Activated naive CD4-positive, alpha-beta T cell treated with anti-CD3 and anti-CD28 coated beads, Interleukin-2, amount 50 U/mL, for 72 hours (primary cell): ENCODE data around the gene KCTD20. TPM values are rescaled to one million over a fixed set of nuclear protein-coding genes. Genes with fewer than 3 reads are reported as not detected.

Source experiments
- ATAC-seq, 2 donors: fragments of 150-1000 bp; cut with Tn5 transposase; 2 replicates each; pipeline ENCODE4 v1.10.0; 2021; ENCODE audit warnings: mild to moderate bottlenecking in 2 of 2, moderate library complexity in 2 of 2
- DNase-seq, 2 donors: peaks; one replicate each; pipeline ENCODE4 v3.0.0; 2021 to 2022; ENCODE audit warnings: low spot score in 2 of 2
- H3K27ac Mint-ChIP-seq, 2 donors: one replicate each; pipeline ENCODE4 v1.8.0; 2022; ENCODE audit warnings: mild to moderate bottlenecking in 2 of 2, mixed read lengths in 2 of 2
- H3K36me3 Mint-ChIP-seq, 2 donors: one replicate each; pipeline ENCODE4 v1.8.0; 2022; ENCODE audit warnings: mixed read lengths in 2 of 2
- H3K9me3 Mint-ChIP-seq, 2 donors: one replicate each; pipeline ENCODE4 v1.8.0; 2022; ENCODE audit warnings: mixed read lengths in 2 of 2
- total RNA-seq, 2 donors: library from RNA; stranded (reverse); gene quantifications; one replicate each; pipeline ENCODE4 v1.2.3, GENCODE V29; 2022

Gene KCTD20
- total RNA-seq, 2 donors from 2014 or later: 28.9 to 54.8 TPM

GRCh38 chr6:36536873-36537547 is 94.2 kb downstream of the KCTD20 start:
- Mint-ChIP-seq H3K27ac (peak overlapping the region in 1 of 2 donors; percentile 32), H3K36me3 (peaks cover 0 to 55% of the 10 kb centered on the region in 2 donors), H3K9me3 (no peaks in the 10 kb centered on the region)
- DNase-seq (no peak), ATAC-seq (no peak)

GRCh38 chr6:36539814-36540568 is 97.2 kb downstream of the KCTD20 start:
- Mint-ChIP-seq H3K36me3 (peaks cover 6 to 45% of the 10 kb centered on the region in 2 donors), H3K27ac (peak overlapping the region; percentile 82 to 99), H3K9me3 (no peaks in the 10 kb centered on the region)
- DNase-seq (no peak), ATAC-seq (peak; percentile 92 to 95)

Other genes with a start within 250 kb of the KCTD20 start
- 10 to 100 TPM; 17.7 to 21.6 TPM for gene BRPF3, start 246.3 kb upstream of the KCTD20 start, total RNA-seq
- gene PNPLA1, start 172.9 kb upstream of the KCTD20 start, total RNA-seq: not detected
- not detected for gene BNIP5, start 106.1 kb upstream of the KCTD20 start, total RNA-seq
- 1 to 10 TPM in 1 of 2 donors, under 1 TPM in 1; 0.16 to 2.0 TPM for gene ETV7, start 55.3 kb upstream of the KCTD20 start, total RNA-seq
- gene PXT1, start 146 bp upstream of the KCTD20 start, total RNA-seq: under 1 TPM in 1 of 2 donors, not detected in 1; 0.80 TPM
- 10 to 100 TPM; 25.7 to 27.3 TPM for gene STK38, start 104.5 kb downstream of the KCTD20 start, total RNA-seq
- gene SRSF3, start 151.4 kb downstream of the KCTD20 start, total RNA-seq: 100 to 1,000 TPM; 197 to 431 TPM
- gene CDKN1A, start 235.7 kb downstream of the KCTD20 start, total RNA-seq: 100 to 1,000 TPM in 1 of 2 donors, 10 to 100 TPM in 1; 43.3 to 146 TPM